SK-N-SH treated with all-trans-retinoic acid at 6 μM for 48 hours (cell line): ENCODE results near the gene RGL1.

ENCODE experiments used
- ATAC-seq: fragments of 200-7000 bp; cut with Tn5 transposase; 3 replicates; pipeline ENCODE4 v1.9.1; 2020; ENCODE audit warnings: mild to moderate bottlenecking, moderate library complexity
- ARNTL ChIP-seq: fragments of 450-650 bp; formaldehyde crosslinking; IDR thresholded peaks from 2 replicates; pipeline ENCODE4 v1.5.0; 2020; ENCODE audit warnings: low read depth, mild to moderate bottlenecking, moderate library complexity, borderline replicate concordance
- BACH2 ChIP-seq: fragments of 250-450 bp; sonication (Bioruptor Pico); IDR thresholded peaks from 2 replicates; pipeline ENCODE4 v1.9.0; 2021; ENCODE audit warnings: mild to moderate bottlenecking, borderline replicate concordance
- CREB5 ChIP-seq: fragments of 250-450 bp; sonication (Bioruptor Pico); IDR thresholded peaks from 2 replicates; pipeline ENCODE4 v1.5.1; 2020; ENCODE audit warnings: low read depth, mild to moderate bottlenecking, moderate library complexity
- CSDC2 ChIP-seq: fragments of 250-450 bp; sonication (Bioruptor Pico); IDR thresholded peaks from 2 replicates; pipeline ENCODE4 v1.5.0; 2020; ENCODE audit warnings: mild to moderate bottlenecking, moderate library complexity
- ESRRG ChIP-seq: fragments of 250-450 bp; sonication (Bioruptor Pico); IDR thresholded peaks from 2 replicates; pipeline ENCODE4 v1.6.1; 2021; ENCODE audit warnings: mild to moderate bottlenecking
- GLIS3 ChIP-seq: fragments of 250-450 bp; sonication (Bioruptor Pico); IDR thresholded peaks from 2 replicates; pipeline ENCODE4 v1.5.0; 2020; ENCODE audit warnings: mild to moderate bottlenecking, moderate library complexity
- ISL1 ChIP-seq: fragments of 250-450 bp; sonication (Bioruptor Pico); IDR thresholded peaks from 2 replicates; pipeline ENCODE4 v2.1.2; 2022; ENCODE audit warnings: mild to moderate bottlenecking, moderate library complexity
- OSR1 ChIP-seq: fragments of 250-450 bp; sonication (Bioruptor Pico); IDR thresholded peaks from 2 replicates; pipeline ENCODE4 v1.8.0; 2022; ENCODE audit warnings: moderate library complexity, mild to moderate bottlenecking, inconsistent platforms
- PATZ1 ChIP-seq: fragments of 250-450 bp; sonication (Bioruptor Pico); IDR thresholded peaks from 2 replicates; pipeline ENCODE4 v1.8.0; 2020; ENCODE audit warnings: mild to moderate bottlenecking, moderate library complexity, borderline replicate concordance
- POU6F1 ChIP-seq: fragments of 250-450 bp; sonication (Bioruptor Pico); IDR thresholded peaks from 2 replicates; pipeline ENCODE4 v1.8.0; 2021; ENCODE audit warnings: low read depth, mild to moderate bottlenecking, moderate library complexity, borderline replicate concordance
- PPARA ChIP-seq: fragments of 250-450 bp; sonication (Bioruptor Pico); IDR thresholded peaks from 2 replicates; pipeline ENCODE4 v1.5.0; 2020; ENCODE audit warnings: mild to moderate bottlenecking, borderline replicate concordance
- SNAI2 ChIP-seq: fragments of 250-450 bp; sonication (Bioruptor Pico); IDR thresholded peaks from 2 replicates; pipeline ENCODE4 v1.5.0; 2020; ENCODE audit warnings: mild to moderate bottlenecking, moderate library complexity
- TCF4 ChIP-seq: fragments of 250-450 bp; sonication (Bioruptor Pico); IDR thresholded peaks from 2 replicates; pipeline ENCODE4 v1.8.0; 2021; ENCODE audit warnings: mild to moderate bottlenecking, moderate library complexity, borderline replicate concordance
- TOX ChIP-seq: fragments of 250-450 bp; sonication (Bioruptor Pico); IDR thresholded peaks from 2 replicates; pipeline ENCODE4 v1.8.0; 2021; ENCODE audit warnings: mild to moderate bottlenecking, moderate library complexity, borderline replicate concordance
- TSHZ2 ChIP-seq: fragments of 250-450 bp; sonication (Bioruptor Pico); IDR thresholded peaks from 2 replicates; pipeline ENCODE4 v1.5.0; 2020; ENCODE audit warnings: mild to moderate bottlenecking, moderate library complexity
- ZC3H10 ChIP-seq: fragments of 250-450 bp; sonication (Bioruptor Pico); IDR thresholded peaks from 2 replicates; pipeline ENCODE4 v1.5.1; 2021; ENCODE audit warnings: mild to moderate bottlenecking, moderate library complexity
- ZFP3 ChIP-seq: fragments of 250-450 bp; sonication (Bioruptor Pico); IDR thresholded peaks from 2 replicates; pipeline ENCODE4 v1.5.0; 2020; ENCODE audit warnings: mild to moderate bottlenecking, moderate library complexity
- ZFP30 ChIP-seq: fragments of 450-650 bp; formaldehyde crosslinking; IDR thresholded peaks from 2 replicates; pipeline ENCODE4 v1.5.0; 2022; ENCODE audit warnings: mild to moderate bottlenecking, moderate library complexity
- ZNF565 ChIP-seq: fragments of 450-650 bp; formaldehyde crosslinking; conservative IDR thresholded peaks from 2 replicates; pipeline ENCODE4 v1.5.0; 2020; ENCODE audit warnings: low read depth, mild to moderate bottlenecking, moderate library complexity
- ZNF70 ChIP-seq: fragments of 450-650 bp; formaldehyde crosslinking; IDR thresholded peaks from 2 replicates; pipeline ENCODE4 v1.5.0; 2020; ENCODE audit warnings: mild to moderate bottlenecking, moderate library complexity
- ZNF8 ChIP-seq: fragments of 450-650 bp; formaldehyde crosslinking; IDR thresholded peaks from 2 replicates; pipeline ENCODE4 v1.5.0; 2020; ENCODE audit warnings: mild to moderate bottlenecking, moderate library complexity

RGL1 gene

GRCh38 chr1:183966487-183966886, 161.6 kb downstream of the RGL1 start:
- TF ChIP-seq TSHZ2: no peak
- TF ChIP-seq ZNF565 (CRISPR knock-in tag): no peak
- no peak for TF ChIP-seq ARNTL (CRISPR knock-in tag)
- no peak for TF ChIP-seq BACH2 (CRISPR knock-in tag)
- no peak for TF ChIP-seq CREB5 (CRISPR knock-in tag)
- TF ChIP-seq PPARA (CRISPR knock-in tag): no peak
- TF ChIP-seq ZNF8 (CRISPR knock-in tag): no peak
- no peak for TF ChIP-seq ISL1 (CRISPR knock-in tag)
- no peak for TF ChIP-seq POU6F1
- TF ChIP-seq, all 23 proteins: peak for 0
- no peak for ATAC-seq

GRCh38 chr1:183967914-183968313, 163.0 kb downstream of the RGL1 start:
- TF ChIP-seq TSHZ2 (no peak), ZNF565 (CRISPR knock-in tag) (no peak), ISL1 (CRISPR knock-in tag) (no peak), OSR1 (no peak), ZNF8 (CRISPR knock-in tag) (no peak), CSDC2 (CRISPR knock-in tag) (no peak), PPARA (CRISPR knock-in tag) (no peak), TCF4 (no peak), ZNF70 (CRISPR knock-in tag) (no peak), ZC3H10 (no peak), ARNTL (CRISPR knock-in tag) (no peak), SNAI2 (CRISPR knock-in tag) (no peak), GLIS3 (CRISPR knock-in tag) (no peak), ZFP30 (CRISPR knock-in tag) (no peak), POU6F1 (no peak), ESRRG (no peak), PATZ1 (no peak), TOX (CRISPR knock-in tag) (no peak), ZFP3 (CRISPR knock-in tag) (no peak)
- no peak for ATAC-seq
